HS-27A (cell line): ENCODE measurements around the gene PXMP4.

Experiments
- DNase-seq: peaks from one replicate; pipeline ENCODE4 v3.0.0-alpha.2; 2012; ENCODE audit warnings: low read depth, missing footprints

The PXMP4 gene

DNA sequence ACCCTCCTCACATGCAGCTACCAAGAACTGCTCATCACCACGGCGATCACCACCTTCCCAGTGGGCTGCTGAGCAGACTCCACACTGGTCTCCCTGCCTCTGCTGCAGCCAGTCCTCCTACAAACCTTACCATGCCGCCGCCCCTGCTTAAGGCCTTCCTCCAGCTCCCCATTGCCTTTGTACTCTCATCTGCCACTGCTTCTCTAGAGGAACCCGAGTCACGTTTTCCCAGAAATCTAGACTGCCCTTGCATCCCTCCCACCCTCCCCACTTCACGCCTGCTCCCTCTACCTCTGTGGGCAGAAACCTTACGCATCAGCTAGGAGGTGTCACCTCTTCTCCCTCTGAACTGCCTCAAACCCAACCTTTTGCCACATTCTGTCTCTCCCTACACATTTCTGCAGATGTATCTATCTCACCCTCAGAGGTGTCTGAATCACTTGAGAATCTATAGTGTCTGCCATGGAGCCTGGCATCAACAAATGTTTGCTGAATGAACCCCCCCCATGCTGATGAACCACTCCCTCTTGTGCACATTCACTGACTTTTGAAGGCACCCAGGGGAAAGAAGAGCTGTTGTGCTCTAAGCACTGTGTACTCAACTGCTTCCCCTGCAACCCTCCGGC lies 38.3 kb downstream of the PXMP4 start:
- DNase-seq = no peak

DNA sequence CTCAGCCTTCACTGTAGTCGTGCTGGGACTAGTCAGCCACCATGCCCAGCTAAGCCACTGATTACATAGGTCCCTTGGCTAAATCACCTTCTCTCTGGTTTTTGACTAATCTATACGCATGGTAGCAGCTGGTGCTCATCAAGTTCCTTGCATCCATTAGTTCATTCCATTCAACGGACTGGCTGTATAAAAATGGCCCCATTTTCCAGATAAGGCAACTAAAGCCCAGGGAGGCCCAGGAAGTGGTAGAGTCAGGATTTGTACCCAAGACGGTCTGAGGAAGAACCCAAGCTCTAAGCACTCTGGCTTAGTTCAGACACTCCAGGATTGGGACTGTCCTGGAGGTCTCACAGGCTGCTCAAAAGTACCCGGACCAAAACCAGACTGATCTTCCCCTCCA lies 38.8 kb downstream of the PXMP4 start:
- DNase-seq = no peak

DNA sequence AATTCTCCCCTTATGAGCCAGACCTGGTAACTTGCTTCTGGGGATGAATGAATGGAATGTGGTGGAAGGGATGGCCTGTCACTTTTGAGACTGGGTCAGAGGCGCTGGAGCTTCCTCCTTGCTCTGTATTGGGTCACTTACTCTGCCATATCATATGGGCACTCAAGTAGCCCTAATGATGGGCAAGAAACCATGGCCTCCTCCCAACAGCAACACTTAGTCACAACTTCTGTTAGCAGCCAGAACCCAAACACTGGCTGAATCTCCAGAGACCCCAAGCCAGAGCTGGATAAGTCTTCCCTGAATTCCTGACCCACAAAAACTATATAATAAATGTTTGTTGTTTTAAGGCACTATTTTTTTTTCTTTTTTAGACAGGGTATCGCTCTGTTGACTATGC lies 39.4 kb downstream of the PXMP4 start:
- DNase-seq = no peak

DNA sequence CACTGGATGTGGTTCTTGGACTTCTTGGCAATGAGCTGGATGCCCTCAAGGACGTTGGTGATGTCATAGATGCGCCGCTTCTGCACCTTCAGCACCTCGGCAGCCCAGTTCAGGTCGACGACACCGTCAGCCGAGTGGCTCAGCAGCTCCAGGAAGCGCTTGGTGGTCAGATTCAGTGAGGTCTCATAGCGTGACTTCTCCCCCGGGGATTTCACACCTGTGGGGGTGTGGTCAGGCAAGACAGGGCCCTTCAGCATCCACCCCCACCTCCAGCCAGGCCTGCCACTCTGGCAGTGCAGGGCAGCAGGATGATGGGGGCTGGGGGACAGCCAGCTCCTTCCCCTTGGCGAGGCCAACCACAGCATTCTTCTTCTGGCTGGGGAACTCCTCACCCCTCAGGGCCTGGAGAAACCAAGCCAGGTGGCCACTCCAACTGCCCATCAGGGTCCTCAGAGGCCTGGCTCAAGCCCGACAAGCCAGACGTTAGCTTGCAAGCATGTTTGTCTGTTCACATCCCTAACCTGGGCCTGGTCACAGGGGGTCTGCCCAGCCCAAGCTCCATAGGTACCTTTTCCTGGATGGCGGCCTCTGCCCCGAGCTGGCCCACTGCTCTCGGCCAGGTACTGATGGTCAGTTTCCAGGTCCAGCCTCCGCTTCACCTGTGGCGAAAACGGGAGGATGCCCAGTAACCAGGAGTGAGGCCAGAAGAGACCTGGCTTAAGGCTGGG lies 40.2 kb downstream of the PXMP4 start:
- DNase-seq = no peak

DNA sequence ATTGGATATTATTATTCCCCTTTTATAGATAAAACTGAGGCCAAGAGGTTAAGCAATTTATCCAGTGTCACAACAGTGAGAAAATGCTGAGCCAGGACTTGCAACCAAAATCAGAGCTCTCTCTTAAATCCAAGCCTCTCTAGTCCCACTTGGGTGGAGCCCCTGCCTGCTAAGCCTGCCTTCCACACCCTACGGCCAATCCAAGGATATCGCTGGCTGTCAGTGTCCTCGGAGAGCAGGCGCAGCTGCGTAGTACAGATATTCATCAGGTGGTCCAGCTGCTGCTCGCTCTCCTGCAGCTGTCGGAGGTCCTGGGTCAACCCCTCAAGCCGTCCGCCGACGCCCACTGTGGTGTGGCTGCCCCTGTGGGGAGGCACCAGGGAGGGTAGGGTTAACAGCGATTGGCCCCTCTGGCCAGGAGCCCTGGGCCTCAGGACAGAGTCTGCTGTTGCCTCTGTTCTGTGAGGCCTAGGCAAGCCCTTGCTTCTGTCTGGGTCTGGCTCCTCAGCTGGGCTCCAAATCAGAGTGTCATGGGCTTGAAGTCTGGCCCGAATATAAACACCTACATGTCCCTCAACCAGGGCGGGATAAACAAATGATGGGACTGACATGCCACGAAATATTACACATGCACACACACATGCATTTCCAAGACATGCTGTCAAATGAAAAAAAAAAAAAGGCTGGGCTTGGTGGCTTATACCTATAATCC lies 42.0 kb downstream of the PXMP4 start:
- no peak for DNase-seq

DNA sequence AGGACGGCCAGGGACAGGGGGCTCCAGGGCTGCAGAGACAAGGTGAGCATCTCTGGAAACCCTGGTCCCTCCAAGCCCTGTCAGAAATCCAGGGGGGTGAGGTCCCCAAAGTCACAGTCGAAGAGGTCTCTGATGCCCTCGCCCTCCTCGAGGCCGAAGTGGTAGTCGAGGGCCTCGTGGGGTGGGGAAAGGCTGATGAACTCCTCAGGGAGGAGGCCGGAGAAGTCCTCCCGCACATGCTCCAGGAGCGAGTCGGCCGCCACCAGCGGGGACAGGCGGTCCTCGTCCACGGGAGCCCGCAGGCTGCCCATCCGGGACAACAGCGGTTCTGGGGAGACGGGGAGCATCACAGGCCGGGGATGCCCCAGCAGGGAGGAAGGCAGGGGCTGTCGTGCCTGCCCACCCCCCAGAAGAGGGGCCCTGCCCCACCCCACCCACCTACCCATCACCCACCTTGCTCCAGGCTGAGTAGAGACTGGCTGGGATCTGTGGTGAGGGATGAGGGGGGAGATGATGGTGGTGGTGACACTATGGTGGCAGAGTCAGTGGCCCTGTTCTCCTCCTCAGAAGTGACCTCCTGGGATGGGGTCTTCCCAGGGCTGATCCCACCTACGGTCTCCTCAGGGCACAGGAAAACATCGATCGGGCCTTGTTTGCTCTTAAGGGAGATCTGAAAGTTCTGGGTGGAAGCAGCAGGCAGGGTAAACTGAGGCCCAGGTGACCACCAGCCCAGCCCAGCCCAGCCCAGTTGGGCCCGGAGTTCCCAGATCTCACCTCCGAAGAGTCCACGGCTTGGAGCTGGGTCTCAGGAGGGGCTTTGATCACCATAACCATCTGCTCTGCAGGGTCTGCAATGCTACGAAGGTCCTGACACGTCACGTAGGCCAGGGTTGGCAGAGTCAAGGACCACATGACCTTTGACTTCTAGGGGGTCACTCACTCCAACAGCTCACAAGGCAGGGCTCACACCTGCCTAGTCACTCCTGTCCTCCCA lies 43.2 kb downstream of the PXMP4 start:
- DNase-seq = no peak

DNA sequence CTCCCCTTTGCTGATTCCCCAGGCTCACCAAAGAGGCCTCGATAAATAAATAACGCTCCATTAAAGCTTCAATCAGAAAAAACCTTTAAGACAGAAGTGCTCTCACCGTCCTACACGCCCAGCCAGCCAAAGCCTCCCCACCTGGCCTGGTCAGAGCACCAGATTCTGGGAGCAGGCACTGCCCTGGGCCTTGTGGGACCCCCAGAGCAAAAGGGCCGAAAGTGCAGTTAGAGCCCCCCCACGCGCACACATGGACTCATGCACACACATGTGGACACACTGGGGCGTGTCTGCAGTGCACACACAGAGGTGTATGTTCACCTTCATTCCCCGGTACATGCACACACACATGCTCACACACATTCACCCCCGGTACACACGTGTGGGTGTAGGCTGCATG lies 44.0 kb downstream of the PXMP4 start:
- no peak for DNase-seq

DNA sequence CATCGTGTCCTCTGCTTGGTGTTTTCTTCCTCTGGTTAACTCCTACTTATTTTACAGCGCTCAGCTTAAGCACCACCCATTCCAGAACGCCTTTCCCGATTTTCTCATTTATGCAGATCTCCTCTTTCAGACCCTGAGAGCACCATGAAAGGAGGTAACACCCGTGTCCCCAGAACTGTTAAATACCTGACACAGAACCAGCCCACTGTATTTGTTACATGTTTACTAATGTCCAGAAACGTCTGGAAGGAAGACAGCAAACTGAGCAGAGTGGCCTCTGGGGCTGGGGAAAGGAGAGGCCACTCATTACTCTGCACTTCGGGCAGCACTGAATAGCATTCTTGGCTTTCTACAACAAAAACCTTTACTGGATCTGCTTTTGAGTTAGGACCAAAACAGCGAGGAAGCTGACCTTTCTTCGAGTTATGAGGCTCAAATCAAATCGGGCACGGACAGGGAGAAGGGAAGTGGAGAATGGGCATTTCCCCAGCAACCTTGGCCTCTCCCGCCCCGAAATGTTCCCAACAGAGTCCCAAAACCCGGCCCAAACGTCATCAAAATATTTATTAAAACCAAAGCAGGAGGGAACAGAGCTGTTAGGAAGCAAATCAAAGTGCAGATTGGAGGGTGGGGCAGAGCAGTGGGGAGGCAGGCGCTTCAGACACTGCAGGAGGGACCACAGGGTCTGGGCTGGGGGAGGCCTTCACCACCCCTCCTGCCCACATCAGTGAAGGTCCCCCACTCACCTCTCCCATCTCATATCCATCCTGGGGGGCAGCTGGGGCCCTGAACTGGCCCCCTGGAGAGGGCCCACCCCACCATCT lies 44.8 kb downstream of the PXMP4 start:
- DNase-seq = no peak

DNA sequence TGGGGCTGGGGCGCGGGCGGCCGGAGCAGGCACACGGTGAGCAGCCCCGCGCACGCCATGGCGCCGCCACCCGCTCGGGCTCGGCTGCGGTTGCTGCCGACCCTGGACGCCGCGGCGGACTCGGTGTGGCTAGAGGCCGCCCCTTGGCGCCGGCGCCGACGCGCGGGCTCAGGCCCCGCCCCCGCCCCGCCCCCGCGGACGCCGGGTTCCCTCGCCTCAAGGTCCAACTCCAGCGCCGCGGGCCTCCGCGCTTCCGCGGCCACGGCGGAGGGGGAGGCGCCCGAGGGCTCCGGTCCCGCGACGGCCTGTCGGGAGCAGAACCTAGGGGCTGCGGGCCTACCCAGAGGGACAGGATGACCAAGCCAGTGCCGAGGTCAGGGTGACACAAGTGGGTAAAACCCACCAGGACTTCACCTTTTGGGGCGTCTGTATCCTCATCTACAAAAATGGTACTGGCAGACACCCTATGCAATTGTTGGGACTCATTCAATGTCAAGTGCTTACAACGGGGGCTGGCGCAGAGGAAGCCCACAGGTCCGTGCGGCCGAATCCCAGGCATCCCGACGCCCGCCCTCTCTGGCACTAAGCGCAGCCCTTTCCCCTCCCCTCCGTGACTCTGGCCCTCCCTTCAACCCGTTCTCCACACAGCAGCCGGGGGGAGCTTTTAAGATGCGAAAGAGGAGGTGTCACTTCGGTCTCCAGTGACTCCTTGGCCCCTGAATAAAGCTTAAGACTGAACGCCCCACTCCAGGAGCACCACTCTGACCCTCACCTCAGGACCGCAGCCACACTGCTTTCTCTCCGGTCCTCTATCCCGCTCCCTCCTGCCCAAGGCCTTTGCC lies 45.6 kb downstream of the PXMP4 start, which contains the start of gene NECAB3:
NECAB3 (minus strand) TSS at position 135 of the 842 bp plus-strand sequence; CDS start at position 59, 76 bp downstream.
- no peak for DNase-seq

DNA sequence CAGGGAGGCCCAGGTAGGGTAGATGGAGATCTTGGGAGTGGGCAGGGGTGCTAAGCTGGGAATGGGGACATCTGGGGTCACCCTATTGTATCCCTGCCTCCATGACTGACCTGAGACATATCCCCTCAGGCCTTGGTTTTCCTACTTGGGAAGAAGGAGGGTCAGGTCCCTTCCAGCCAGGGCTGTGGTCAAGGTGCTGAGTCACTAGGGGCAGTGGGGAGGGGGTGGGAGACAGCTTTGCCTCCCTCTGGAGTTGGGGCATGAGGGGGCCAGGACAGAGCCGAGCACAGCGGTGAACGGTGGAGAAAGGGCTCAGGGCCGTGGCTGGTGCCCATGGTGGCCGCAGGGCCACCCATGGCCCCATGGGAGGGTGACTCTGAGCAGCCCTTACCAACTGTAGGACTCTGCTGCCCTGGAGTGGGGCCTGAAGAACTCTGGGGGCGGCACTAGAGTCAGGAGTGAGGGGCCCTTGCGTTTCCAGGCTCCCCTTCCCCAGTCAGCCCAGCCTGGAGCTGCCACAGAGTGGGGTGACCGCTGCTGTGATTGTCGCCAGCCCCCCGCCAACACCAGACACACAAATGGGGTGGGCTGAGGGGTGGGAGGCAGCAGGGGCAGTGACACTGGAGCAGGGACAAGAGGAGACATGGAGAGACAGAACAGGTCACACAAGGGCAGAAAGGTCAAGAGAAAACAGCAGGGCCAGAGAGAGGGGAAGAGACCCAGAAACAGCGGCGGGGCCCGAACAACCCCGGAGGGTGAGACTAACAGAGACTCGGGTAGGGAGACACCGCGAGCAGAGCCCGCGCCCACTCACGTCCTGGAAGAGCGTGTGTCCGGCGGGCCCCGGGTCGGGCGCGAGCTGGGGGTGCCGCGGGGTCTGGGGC lies 46.5 kb downstream of the PXMP4 start:
- DNase-seq = no peak

DNA sequence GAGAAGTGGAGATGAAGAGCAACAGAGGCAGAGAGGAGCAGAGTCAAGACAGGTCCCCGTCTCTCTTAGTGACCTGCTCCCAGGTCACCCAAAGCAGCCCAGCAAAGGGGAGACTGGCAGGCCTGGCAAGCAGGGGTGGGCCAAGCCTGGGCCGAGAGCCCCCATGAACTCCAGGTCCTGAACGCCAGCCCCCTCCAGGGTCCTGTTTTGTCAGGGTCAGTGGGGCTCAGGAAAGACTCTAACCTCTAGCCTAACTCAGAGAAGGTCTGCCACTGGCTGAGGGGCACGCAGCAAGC lies 47.0 kb downstream of the PXMP4 start:
- DNase-seq = no peak

DNA sequence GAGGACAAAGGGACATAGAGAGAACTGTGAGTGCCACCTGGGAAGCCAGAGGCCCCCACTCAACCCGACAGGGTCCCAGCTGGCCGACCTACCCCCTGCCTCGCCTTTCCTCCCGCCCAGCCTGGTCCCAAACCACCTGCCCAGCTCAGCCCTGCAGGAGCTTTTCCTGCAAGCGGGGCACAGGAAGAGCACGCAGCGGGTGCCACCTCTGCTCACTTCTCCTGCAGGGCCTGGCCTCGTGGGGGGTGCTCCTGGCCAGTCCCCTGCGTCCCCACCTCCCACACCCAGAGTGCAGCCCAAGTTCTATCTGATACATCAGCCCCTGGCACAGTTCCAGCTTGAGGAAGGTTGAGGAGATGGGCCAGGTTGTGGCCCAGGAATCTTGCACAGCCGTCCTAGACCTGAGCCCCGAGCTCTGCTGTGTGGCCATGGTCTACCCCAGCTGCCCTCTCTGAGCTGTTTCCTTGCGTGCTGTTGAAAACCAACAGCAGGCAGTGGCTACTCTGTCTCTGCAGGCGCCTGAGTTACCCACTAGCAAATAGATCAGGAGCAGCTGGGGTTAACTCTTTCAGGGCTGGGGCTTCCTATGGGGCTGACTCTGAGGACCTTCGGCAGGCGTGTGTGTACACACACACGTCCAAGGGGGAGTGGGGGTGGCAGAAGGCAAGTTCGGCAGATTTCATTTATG lies 47.5 kb downstream of the PXMP4 start:
- no peak for DNase-seq

DNA sequence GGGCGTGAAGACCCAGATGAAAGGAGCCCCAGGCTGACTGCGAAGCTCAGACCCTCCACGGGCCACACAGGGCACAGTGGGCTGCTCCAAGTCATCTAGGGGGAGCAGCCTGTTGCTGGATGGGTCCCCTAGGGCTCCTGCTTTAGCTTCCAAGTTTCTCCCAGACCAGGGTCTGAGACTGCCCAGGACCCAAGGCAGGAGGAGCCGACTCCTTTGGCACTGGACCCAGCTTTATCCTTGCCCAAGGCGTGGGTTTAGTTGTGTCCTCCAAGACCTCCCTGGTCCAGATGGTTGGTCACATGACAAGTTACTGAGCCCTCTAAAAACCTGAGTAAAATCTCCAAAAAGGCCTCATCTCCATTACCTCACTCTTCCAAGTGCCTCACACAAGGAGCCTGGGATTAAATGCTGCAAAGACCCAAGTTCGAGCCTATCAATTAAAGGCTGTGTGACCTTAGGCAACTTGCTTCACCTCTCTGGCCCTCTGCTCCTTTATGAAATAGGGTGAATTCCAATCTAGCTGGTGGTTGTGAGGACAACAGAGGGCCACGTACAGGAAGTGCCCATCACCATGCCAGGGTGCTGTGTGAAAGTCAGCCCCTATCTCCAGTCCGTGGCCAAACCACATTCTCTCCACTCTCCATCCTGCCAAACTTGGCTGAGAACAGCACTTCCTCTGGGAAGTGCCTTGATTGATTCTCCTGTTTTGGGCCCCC lies 48.4 kb downstream of the PXMP4 start:
- DNase-seq = no peak

DNA sequence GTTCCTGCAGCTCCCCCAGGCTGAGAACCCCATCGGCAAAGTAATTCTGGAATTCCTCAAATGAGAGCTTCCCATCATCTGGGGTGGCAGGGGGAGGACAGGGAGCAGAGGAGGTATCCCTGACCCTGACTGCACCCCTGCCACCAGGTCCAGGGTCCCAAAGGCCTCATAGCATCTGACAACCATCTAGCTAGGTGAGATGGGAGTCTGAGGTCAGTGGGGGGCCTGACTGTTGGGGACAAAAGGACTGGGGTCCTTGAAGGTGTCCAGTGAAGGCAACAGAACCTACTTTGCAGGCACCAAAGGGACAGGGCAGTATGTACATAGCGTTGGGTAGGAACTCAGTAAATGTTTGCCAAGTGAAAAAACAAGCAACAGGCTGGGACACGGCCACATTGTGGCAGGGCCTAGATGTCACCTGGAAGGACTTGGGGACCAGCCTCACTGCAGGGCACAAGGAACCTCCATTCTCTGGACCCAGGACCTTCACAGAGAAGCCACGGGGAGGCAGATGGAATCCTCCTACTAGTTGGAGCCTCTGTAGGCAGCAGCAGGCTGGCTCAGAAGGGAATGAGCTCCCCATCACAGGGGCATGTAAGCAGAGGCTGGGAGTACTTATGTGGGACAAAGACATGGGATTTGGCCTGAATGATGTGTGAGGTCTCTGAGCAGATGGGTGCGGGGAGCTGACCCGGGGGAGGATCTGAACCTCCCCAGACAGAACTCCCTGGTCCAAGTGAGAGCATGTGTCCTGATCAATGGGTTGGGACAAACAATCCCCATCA lies 49.2 kb downstream of the PXMP4 start:
- no peak for DNase-seq

DNA sequence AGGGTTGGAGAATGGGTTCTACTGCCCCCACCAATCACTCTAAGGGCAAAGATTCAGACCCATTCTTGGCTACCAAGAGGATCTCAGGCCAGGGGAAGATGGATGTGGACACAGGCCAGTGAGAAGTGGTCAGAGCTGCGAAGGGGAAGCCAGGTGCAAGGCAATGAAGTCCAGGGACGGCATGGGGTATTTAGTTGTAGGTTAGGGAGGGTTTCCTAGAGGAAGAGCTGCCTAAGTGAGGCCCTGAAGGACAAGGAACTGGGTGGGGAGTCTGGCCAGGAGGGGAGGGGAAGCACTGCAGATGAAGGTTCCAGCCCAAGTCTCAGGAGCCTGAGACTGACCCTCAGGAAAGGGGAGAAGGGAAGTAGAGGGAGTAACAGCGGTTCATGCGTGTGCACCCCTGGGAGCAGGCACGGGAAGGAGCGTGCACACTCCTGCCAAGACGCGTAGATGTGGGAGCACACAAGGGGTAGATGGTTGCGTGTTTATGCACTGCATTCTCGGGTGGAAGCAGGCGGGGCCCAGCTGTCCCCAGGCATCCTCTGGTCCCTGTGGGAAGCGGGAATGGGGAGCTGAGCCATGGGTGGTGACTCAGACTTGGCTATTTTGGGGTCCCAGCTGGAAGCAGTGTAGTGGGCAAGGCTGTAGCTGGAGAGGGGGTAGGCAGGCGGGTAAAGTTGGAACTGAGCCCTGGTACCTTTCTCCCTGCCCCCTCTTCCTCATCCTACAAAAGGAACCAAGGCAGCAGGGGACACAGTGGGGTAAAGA lies 50.1 kb downstream of the PXMP4 start:
- DNase-seq = no peak

DNA sequence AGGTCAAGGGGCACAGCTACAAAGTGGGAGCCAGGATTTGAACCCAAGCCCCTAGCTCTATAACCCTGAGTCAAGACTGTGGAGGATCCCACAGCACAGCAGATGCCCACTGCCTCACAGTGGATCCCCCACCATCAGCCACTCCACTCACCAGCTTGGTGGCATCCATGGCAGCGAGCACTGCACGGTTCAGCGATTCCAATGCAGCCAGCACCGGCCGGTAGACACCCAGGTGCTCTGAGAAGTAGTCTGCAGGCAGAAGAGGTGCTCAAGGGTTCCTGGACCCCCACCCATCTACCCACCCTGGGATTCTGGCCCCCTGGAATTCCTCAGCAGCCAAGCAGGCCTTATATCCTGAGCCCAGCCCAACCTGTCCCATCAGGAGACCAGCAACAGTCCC lies 50.9 kb downstream of the PXMP4 start:
- DNase-seq = no peak
